ENCODE data around the gene PRKCB.
"Not testable (repeated sequence)": the region's sequence is repeated elsewhere in the genome, so short reads cannot be mapped to it uniquely, and the experiment has no call there.

PRKCB gene

DNA sequence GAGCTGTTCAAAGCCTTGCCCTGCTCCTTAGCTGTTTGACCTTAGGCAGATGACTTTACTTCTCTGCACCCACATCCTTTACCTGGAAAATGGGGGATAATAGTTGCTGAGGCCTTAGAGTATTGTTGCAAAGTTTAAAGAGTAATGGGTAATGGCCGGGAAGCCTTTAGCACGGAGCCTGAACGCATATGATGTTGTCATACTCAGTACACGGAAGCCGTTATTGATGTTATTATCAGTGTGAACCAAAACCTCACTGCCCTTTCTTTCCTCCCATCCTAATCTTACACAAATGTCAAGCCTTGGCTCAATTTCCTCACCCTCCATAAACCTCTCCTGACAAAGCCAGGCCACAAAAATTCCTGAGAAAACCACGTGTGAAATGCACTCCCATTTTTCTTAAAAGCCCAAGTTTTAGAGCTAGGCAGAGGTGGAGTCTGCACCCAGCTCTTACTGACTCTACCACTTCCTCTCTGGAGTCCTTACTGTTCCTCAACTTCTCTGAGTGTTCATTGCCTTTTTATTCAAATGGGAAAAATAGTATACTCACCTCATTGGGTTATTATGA lies 353.1 kb downstream of the PRKCB start:
- DNase-seq = no peak

DNA sequence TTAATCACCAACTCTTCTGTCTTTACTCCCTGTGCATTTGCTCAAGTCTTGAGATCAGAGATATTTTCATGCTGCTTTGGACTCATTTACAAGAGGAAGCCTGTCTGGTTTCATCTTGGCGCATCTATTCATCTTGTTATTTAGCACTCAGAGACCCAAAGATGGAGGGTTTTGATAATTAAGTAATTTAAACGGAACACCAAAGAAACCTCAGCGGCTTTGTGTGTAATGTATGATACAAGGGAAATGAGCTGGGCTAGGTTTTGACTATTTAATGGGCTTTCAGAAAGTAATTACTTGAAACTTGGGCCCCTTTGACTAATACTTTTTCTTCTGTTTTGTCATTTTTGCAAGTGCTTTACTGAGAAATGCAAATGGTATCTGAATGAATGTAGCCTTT lies 354.2 kb downstream of the PRKCB start:
- no peak for DNase-seq

DNA sequence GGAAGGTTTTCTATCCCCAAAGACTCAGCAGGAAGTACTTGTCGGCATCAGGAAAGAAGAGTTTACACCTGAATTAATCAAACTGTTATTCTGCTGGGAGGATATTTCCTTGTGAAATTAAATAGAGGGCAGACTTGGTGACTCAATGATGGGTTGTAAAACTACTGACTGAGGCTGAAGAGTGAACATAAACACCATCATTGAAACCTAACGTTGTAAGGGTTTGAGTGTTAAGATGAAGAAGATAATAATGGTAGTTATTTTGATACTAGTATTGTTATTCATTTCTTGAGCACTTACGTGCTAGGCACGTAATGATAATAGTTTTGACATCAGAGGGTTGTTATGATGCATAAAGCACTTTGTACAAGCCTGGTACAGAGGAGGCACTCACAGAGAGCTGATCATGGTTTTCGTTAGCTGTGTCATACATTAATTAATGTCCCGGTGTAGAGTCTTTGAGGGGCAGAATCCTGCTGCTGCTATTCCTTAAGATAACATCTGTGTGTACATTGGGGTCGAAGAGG lies 356.2 kb downstream of the PRKCB start:
- DNase-seq = no peak

DNA sequence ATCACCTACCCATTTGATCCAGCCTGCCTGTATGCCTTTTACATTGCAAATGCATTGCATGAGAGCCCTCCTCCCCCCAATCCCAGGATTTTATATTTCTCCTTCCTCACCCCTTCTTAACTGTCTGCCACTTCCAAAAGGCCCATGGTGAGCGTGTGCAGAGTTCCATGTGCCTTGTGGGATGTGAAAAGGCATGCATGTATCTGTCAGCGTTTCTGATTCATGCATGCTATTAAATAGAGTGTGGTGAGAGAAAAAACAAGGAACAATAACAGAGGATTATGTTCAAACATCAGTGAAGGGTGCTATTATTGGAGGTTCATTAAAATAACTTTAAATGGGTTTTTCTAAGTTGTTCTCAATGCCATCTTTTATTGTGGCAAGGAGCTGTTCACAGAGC lies 359.4 kb downstream of the PRKCB start:
- DNase-seq = no peak

DNA sequence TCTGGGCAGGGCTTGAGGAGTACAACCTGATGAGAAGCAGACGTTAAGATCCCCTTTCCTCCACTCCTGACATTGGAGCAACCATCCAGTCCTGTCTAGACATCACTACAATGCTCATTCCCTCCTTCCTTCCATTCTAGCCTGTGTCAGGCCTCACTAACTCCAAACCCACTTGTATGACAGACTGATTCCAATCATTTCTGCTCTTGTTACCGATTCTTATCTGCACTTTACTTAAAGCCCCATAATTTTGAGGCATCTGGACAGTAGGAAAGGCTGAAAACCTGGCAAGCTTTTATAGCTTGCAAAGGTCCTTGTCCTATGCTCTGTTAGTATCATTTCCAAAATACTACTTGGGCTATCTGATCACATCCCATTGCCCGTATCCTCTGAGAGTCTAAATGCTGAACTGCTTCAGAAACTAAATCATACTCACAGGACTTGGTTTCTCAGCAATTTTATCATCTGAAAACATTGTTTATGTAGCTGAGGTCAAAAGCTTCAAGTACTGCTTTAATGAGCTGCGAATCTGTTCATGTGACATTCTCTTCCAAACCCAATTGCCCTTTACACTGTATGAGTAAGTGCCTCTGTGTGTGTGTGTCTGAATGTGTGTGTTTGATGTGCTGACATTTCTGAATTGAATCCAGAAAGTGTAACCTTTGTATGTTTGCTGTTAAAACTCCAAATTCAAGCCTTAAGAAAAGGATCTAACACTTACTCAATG lies 363.2 kb downstream of the PRKCB start:
- DNase-seq = no peak

DNA sequence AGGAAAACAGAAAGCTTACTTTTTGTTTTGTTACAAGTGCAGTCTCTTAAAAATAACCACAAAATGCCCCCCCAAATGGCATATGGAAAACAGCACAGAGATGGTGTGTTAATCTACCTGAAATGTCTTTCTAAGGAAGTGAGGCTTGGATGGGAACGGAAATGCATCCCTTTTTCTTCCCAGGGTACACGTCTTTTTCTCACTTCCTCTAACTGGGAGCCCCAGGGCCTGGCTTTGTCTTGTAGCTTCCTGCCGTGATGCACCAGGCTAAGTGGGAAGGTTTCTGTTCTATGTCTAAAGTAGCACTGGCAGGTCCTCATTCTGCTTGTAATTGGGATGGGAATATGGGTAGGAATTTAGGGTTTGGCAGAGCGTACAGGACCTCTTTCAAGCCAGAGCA lies 367.9 kb downstream of the PRKCB start:
- no peak for DNase-seq

DNA sequence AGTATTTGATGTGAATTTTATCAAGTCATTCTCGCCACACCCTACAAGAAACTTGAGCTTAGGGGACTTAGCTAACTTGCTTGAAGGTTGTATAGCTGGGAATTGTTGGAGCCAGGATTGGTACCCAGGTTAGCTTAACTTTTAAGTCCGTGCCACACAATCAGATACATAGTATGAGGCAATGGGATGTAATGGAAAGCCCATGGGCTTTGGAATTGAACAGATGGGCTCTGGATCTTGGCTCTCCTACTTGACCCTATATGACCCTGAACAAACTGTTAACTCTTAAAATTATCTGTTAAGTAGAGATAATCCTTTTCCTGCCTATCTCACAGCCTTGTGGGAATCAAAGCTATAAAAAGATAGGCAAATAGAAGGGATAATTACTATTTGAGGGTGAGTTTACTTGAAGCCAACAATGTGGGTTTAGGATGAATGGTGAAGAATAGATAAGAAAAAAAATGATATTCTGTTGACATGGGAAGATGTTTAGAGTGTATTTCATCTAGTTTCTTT lies 368.4 kb downstream of the PRKCB start:
- DNase-seq = no peak

DNA sequence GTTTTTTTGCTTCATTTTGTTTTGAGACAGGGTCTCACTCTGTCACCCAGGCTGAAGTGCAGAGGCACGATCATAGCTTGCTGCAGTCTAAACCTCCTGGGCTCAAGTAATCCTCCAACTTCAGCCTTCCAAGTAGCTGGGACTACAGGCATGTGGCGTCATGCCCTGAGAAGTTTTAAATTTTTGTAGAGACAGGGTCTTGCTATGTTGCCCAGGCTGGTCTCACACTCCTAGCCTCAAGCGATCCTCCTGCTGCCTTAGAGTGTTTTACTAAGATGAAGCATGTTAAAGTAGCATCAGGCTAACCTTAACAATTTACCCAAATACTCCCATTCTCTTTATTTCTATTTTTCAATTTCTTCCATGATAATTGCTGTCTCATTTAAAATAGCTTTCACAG lies 371.1 kb downstream of the PRKCB start:
- DNase-seq = no peak

DNA sequence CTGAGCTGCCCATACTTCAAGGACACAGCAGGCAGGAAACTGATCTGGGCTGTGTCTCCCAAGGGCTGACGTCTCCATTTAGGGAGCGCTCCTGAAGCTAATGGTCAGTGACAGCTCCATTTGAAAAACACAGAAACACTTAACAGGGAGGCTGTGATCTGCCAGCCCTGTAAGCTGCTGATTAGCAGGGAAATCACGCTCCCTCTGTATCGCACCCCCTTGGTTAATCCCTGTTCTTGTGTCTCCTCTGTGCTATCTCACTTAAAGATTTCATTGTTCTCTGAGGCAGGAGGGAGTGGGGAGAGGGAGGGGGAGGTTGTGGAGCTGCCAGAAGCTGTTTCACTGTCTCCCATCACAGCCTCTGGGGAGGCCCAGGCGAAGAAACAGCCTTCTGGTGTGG lies 372.9 kb downstream of the PRKCB start:
- no peak for DNase-seq

DNA sequence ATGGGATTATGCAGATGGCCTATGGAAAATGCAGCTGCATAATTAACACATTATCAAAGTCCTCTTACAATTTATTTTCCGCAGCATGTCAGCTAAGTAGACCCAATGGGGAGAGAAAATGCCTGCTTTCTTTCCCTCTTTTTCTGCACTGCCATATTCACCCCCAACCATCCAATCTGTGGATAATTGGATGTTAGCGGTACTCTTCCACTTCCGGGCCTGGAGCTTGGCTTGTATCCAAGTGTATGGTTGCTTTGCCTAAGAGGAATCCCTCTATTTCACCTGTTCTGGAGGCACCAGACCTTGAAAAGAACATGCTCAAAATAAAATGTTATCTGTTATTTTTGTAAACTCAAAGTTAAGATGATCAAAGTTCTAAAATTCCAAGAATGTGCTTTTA lies 379.2 kb downstream of the PRKCB start:
- DNase-seq = no peak

DNA sequence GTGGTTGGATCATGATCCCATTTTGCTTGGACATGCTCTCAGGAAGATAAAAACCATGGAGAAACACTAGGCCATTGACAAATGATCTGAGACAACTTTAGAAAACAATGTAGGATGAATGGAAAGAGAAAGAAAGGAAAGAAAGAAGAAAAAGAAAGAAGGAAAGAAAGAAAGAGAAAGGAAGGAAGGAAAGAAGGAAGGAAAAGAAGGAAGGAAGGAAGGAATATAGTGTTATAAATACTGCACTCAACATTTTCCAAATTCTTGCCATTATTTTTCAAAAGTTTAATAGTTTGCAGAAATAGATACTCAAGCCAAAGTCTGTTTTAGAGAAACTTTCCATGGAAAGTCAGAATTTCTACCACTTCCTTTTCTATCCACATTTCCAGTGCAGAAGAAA lies 381.2 kb downstream of the PRKCB start:
- no peak for DNase-seq

DNA sequence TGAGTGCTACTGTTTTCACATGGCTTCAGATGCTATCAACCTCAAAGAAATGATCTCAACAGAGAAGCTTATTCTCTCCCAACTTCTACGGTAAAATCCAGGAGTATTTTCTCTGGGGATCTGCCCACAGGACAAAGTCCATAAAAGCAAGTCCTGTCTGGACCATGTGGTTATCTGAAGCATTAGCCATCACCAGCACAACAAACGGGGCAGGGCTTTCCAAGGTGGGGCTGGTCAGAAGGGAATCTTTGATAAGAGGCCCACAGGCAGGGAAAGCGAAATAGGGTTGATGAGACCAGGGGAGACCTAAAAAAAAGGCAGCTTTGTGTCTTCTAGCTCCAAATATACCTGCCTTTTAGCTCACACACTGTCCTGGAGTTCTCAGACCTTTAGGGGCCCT lies 381.7 kb downstream of the PRKCB start:
- DNase-seq = no peak

DNA sequence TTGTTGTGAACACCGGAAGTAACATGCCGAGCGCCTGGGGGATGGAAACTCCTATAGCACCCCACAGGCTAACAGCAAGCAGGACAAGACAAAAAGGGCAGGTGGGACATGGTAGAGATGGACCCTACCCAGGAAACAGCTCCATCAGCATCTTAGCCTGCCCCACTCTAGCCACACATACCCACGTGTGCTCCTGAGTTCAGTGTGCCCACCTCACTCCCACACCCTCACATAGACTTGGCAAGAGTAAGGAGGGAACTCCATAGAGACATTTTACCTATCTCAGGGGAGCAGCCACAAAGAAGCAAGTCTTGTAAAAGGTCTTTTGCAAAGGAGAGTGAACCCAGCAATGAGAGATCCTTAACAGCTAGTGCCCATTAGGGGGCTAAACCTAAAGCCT lies 382.5 kb downstream of the PRKCB start:
- no peak for DNase-seq

DNA sequence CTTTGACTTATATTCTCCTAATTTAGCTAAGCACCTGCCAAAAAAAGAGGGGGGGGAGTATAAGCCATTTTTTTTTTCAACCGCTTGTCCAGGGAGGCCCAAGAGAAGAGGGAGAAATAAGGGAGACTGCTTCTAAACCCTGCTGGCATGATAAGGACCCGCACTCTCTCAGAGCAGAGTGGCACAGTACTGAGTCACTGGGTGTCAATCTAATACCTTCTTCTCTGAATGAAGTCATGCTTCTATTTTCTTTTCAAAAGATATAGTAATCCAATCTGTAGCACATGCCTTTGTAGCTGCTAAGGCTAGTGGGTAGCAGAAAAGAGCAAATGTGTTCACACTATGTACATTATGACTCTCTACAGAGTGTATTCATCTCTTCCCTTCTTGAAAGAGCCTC lies 385.4 kb downstream of the PRKCB start:
- no peak for DNase-seq

DNA sequence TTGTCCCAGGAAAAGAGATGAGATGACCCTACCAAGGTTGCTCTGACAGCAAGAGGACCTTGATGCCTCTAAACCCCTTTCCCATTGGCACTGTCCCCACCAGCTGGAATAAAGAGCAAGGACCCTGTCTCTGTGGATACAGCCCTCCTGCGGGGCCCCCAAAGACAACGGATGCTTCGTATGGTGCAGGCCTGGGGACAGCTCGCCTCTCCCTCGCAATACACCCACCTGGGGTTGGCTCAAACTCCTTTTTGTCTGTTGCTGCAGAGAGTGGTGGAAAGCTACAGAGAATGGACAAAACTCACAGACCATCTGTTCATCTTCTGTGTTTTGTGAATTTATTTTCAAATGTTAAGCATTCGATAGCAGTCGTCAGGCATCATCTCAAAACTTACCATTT lies 392.7 kb downstream of the PRKCB start:
- DNase-seq = no peak

DNA sequence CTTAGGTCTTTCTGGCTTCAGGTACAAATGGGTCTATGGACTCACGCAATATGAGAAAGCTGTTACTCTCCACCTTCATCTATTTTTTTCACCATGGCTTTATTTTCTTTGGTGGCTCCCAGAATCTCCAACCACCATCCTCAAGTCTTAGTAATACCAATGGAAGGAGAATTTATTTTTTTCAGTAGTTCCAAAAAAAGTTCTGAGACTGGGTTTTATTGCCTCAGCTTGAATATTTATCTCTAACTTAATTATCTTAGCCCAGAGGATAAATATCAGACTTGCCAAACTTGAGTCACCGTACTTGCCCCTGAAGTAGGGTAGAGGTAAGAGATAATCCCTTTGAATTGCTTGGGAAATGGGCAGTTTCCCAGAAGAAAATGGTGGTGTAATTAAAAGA lies 397.2 kb downstream of the PRKCB start:
- no peak for DNase-seq

DNA sequence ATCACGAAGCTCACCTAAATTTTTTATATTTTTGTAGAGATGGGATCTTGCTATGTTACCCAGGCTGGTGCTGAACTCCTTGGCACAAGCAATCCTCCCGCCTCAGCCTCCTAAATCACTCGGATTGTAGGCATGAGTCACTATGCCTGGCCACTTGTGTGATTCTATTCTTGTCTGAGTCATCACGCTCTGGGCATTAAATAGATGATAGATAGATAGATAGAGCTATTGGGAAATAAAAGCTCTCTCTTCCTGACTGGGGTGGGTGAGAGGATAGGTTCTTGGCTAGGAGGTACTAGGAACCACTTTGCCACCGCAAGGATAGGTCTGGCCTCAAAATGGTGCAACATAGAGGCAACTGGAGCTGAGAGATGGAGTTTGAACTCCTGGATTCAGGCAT lies 399.0 kb downstream of the PRKCB start:
- no peak for DNase-seq

DNA sequence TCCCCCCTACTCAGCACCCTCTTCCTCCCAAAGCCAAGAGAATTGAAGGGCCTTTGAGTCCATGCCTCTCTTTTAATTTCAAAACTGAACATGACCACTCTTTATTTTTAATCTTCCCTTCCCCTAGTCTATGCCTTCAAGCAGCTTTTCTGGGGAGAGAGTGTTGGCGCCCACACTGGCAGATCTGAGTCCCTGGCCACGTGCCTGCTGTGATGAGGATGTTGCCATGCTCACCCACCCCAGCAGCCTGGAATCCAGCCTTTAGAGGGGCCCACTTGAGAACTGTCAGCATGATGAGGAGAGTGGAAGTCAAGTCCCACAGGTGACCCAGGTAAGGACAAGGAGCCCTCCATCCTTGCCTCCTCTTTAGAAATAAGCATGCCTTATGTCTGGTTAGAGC lies 400.0 kb downstream of the PRKCB start:
- DNase-seq = no peak

DNA sequence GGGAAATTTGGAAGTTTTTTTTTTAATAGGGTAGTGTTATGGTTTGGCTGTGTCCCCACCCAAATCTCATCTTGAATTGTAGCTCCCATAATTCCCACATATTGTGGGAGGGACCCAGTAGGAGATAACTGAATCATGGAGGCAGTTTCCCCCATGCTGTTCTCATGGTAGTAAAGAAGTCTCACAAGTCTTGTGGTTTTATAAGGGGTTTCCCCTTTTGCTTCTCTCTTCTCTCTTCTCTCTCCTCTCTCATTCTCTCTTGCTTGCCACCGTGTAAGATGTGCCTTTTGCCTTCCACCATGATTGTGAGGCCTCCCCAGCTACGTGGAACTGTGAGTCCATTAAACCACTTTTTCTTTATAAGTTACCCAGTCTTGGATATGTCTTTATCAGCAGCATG lies 403.1 kb downstream of the PRKCB start:
- DNase-seq = not testable (repeated sequence)

DNA sequence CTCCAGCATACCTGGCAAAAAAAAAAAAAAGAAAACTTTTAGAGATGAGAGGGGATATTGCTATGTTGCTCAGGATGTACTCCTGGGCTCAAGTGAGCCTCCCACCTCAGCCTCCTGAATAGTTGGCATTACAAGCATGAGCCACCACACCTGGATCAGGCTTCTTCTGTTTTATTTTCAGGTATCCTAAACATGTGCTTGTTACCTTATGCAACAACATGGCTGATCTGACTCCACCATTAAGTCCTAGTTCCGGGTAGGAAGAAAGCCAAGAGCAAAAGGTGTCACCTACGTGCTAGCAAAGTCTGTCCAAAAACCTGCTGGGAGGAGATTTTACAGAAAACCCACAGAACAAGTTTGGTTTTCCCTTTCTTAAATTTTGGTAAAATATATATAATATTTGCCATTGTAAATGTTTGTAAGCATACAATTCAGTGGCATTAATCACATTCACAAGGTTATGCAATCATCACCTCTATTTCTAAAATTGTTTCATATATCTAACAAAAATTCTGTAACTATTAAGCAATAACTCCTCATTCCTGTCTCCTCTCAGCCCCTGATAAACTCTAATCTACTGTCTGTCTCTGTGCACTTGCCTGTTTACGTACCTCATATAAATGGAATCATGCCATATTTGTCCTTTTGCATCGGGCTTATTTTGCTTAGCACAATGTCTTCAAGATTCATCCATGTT lies 411.3 kb downstream of the PRKCB start:
- DNase-seq = no peak

DNA sequence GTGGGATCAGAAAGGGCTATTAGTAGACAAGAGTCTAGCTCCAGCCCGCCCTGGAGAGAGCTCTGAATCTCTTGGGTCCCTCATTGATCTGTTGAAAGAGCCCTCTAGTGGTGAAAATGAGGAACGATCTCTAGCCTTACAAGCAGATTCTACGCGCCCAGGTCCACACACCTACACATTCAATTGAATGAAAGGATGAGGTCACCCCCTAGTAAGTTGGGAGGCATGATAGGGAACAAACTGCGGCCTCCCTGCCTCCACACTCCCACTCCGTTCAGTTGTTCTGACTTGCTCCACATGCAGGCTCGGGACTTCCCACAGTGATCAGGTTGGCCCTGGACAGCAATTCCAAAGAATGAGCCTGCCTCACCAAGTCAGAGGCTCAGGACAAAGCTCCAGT lies 417.4 kb downstream of the PRKCB start:
- DNase-seq = no peak

DNA sequence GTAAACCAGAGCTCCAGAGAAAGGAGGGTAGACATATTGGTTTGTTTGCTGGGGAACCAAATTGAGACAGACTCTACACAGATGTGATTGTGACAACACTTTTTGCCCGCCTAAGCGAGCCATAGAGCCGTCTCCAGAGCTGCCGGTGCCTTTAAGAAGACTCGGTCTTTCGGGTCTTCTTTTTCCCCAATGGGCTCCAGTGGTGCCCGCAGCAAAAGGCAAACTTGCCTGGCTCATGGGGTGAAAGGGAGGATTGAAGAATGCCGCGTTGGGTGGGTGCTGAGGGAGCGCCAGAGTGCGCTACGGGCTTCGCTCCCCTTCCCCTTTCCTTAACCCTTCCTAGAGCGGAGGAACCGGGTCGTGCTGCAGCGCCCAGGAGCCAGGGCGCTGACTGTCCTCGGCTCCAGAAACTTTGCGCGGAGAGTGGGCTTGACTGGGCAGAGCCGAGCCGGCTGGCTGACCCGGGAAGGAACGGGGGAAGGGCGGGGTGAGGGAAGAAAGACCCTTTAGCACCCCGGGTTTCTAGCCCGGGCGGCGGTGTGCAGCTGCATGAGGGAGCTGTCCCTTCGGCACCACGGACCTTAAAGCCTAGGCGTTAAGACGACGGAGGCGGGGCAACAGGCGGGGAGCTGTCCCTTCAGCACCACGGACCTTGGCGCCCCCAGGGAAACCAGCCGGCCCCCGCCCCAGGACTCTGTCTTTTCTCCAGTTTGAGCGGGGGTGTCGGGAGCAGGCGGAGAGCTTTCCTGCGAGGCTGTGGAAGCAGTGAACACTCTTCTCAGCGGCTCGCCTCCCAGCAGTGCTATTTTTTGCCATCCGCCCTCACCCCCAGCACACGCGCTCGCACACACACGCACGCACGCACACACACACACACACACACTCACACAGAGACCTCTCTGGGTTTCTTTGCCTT lies 419.9 kb downstream of the PRKCB start, which contains the start of gene CACNG3:
Gene CACNG3, plus strand, starts transcription at position 880 of the 916 bp plus-strand sequence. CDS start 420 bp downstream, outside the sequence.
- DNase-seq = peak in 2 of 4 experiments; percentile 2 to 6

DNA sequence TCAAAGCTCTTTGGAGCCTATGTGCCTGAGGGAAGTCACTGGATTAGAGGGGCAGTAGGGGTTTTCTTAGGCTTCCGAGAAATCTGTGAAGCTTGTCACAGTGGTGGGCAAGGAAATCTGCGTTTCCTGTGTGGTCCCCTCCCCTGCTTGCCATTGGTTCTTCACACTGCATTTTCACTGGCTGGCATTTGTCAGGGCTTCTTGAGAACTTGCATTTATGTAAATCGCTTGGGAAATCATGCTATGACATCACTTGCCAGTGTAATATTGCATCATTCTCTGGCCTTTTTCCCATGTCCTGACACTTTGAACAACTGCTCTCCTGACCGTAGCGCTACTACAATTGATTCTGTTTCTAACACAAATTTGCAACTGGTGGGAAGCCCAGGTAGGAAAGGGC lies 422.2 kb downstream of the PRKCB start:
- DNase-seq = no peak
